ENCODE data around the gene GCSAM.

- TF ChIP-seq POLR2A (IDR thresholded peaks at IDR 0.05), result no peak
- TF ChIP-seq CTCF (IDR thresholded peaks at IDR 0.05), result no peak
These were observed 46.0 kb downstream of the GCSAM start for GRCh38 chr3:112086875-112087524.
